HL-60 (cell line): ENCODE data around the gene OPRD1.

ENCODE experiments used
- DNase-seq, 2 experiments: peaks; one replicate each; pipeline ENCODE4 v3.0.0-alpha.2; 2010 to 2020; ENCODE audit warnings: low read depth in 1 of 2, low spot score in 1 of 2
- H3K27ac ChIP-seq: fragments of 250-450 bp; sonication (Bioruptor Pico); replicated peaks from 2 replicates; pipeline ENCODE4 v1.5.1; 2020; ENCODE audit warnings: mild to moderate bottlenecking, moderate library complexity
- H3K27me3 ChIP-seq: fragments of 250-450 bp; sonication (Bioruptor Pico); 2 replicates; pipeline ENCODE4 v1.5.1; 2021; ENCODE audit warnings: mild to moderate bottlenecking, moderate library complexity; ENCODE audit not compliant: insufficient read depth, poor library complexity, severe bottlenecking
- H3K4me3 ChIP-seq: replicated peaks from 2 replicates; pipeline ENCODE4 v1.5.1; 2011; ENCODE audit warnings: mild to moderate bottlenecking, control low read depth, low read length; ENCODE audit not compliant: insufficient read depth
- CTCF ChIP-seq: IDR thresholded peaks from one replicate; pipeline ENCODE4 v1.5.1; 2011; ENCODE audit warnings: low read length, control low read depth, inconsistent platforms; ENCODE audit not compliant: insufficient read depth
- GABPA ChIP-seq: IDR thresholded peaks from 2 replicates; pipeline ENCODE4 v1.6.1; 2012; ENCODE audit warnings: low read depth
- POLR2AphosphoS5 ChIP-seq: IDR thresholded peaks from 2 replicates; pipeline ENCODE4 v1.6.1; 2012; ENCODE audit warnings: low read depth
- REST ChIP-seq: IDR thresholded peaks from 2 replicates; pipeline ENCODE4 v1.6.1; 2012; ENCODE audit warnings: low read depth; ENCODE audit not compliant: insufficient replicate concordance
- SPI1 ChIP-seq: IDR thresholded peaks from 2 replicates; pipeline ENCODE4 v1.6.1; 2012; ENCODE audit warnings: low read depth, mild to moderate bottlenecking, borderline replicate concordance

Gene OPRD1

DNA sequence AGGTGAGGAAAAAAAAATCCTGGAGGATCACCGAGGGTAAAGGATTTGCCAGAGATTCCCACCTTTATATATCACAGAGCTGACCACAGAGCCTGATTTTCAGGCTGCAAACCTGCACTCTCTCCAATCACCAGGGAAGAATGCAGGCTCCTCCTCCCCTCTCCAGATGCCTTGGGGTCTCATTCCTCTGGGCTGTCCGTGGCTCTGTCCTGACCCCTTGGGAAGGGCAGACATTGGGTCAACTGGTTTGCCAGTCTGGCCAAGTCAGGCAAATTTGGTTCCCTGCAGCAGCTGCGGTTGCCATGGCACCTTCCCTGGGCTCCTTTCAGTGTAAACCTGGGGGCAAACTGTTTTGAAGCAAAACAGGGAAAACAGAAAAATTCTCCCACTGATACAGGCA is 11.6 kb upstream of the OPRD1 start:
- TF ChIP-seq GABPA (no peak), REST (no peak), SPI1 (no peak), POLR2AphosphoS5 (no peak), CTCF (no peak)
- Histone ChIP-seq H3K27ac (no peak overlapping the region), H3K4me3 (no peak overlapping the region), H3K27me3 (peaks cover 2% of the 10 kb centered on the region)
- DNase-seq: no peak

DNA sequence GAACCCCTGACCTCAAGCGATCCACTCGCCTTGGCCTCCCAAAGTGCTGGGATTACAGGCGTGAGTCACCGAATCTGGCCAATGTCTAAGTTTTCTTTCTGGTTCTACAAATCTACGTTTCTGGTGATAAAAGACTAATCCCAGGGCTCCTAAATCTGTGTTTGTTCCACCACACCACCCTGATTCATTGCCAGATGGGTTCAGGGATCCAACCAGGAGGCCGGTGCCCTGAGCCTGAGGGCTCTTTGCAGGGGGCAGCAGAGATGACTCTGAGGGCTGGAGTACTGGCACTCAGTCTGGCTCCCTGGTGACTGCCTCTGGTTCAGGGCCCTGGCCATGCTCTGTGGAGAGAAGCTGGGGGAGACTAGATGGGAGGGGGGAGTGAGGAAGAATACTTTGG is 10.5 kb upstream of the OPRD1 start:
- Histone ChIP-seq H3K27me3 (peaks cover 2% of the 10 kb centered on the region), H3K27ac (no peak overlapping the region), H3K4me3 (no peak overlapping the region)
- no peak for DNase-seq
- TF ChIP-seq REST: no peak
- TF ChIP-seq POLR2AphosphoS5: no peak
- TF ChIP-seq GABPA: no peak
- no peak for TF ChIP-seq CTCF
- TF ChIP-seq SPI1: no peak

- DNase-seq: no peak
- TF ChIP-seq POLR2AphosphoS5 (no peak), SPI1 (no peak), GABPA (no peak), CTCF (no peak), REST (no peak)
- Histone ChIP-seq H3K27me3 (peaks cover 2% of the 10 kb centered on the region), H3K4me3 (no peak overlapping the region), H3K27ac (no peak overlapping the region)
Measured at GRCh38 chr1:28803051-28803450, 8.9 kb upstream of the OPRD1 start.
